B cell (primary cell): Measurements from ENCODE around the gene CCDC134. TPM values are rescaled to one million over a fixed set of nuclear protein-coding genes. Genes with fewer than 3 reads are reported as not detected.

Source experiments
- ATAC-seq: fragments of 200-7000 bp; cut with Tn5 transposase; one replicate; pipeline ENCODE4 v1.10.0; 2021; ENCODE audit warnings: low read depth, mild to moderate bottlenecking, moderate number of reproducible peaks, moderate library complexity
- CTCF ChIA-PET: fragments of 350-600 bp; sonication (Branson Sonifier 250); formaldehyde crosslinking; loops from one replicate; lab custom pipeline; 2021; ENCODE audit warnings: antibody characterized with exemption, inconsistent platforms; lab: Charles Lee
- POLR2A ChIA-PET: fragments of 350-600 bp; sonication (Branson Sonifier 250); formaldehyde crosslinking; loops from one replicate; lab custom pipeline; 2021; ENCODE audit warnings: antibody characterized with exemption; lab: Charles Lee
- DNase-seq: peaks from one replicate; pipeline ENCODE4 v3.0.0; 2013
- H2AFZ ChIP-seq: 2 replicates; pipeline ENCODE4 v1.6.1; 2012; ENCODE audit warnings: mild to moderate bottlenecking, low read depth, low read length; ENCODE audit not compliant: insufficient read depth, poor library complexity, severe bottlenecking
- H3K27ac ChIP-seq, 2 donors: 1 replicate in 1 of 2; 2 replicates in 1 of 2; pipeline ENCODE4 v1.5.1; 2012 to 2013; ENCODE audit warnings: low read length in 2 of 2, mild to moderate bottlenecking in 2 of 2, moderate library complexity in 1 of 2
- H3K27me3 ChIP-seq, 4 experiments: fragments of 200-600 bp in 1 of 4; sonication (generic) in 1 of 4; replicated peaks in 1 of 4; 1 replicate in 2 of 4; 2 replicates in 2 of 4; pipeline versions ENCODE4 v1.6.1 to v1.7.0; 2013 to 2016; ENCODE audit warnings: low read length in 3 of 4, mild to moderate bottlenecking in 2 of 4, mixed read lengths in 1 of 4, moderate library complexity in 1 of 4; ENCODE audit not compliant: insufficient read depth in 4 of 4, control insufficient read depth in 3 of 4; ENCODE audit errors: control extremely low read depth in 1 of 4
- H3K36me3 ChIP-seq, 2 experiments: replicated peaks in 1 of 2; 1 replicate in 1 of 2; 2 replicates in 1 of 2; pipeline versions ENCODE4 v1.6.1 to v1.7.1; 2013; ENCODE audit warnings: low read length in 1 of 2; ENCODE audit not compliant: insufficient read depth in 2 of 2, control insufficient read depth in 1 of 2; ENCODE audit errors: control extremely low read depth in 1 of 2, extremely low read depth in 1 of 2
- H3K4me1 ChIP-seq, 2 donors: fragments of 200-600 bp in 1 of 2; sonication (generic) in 1 of 2; 1 replicate in 1 of 2; 2 replicates in 1 of 2; pipeline versions ENCODE4 v1.5.1 to v1.6.1; 2013 to 2017; ENCODE audit warnings: low read length in 2 of 2; ENCODE audit not compliant: control insufficient read depth in 2 of 2, insufficient read depth in 2 of 2
- H3K4me2 ChIP-seq: replicated peaks from 2 replicates; pipeline ENCODE3; 2012; ENCODE audit warnings: mild to moderate bottlenecking, low read depth, low read length; ENCODE audit not compliant: poor library complexity, severe bottlenecking
- H3K4me3 ChIP-seq, 5 experiments: fragments of 200-600 bp in 1 of 5; sonication (generic) in 1 of 5; 1 replicate in 3 of 5; 2 replicates in 2 of 5; pipeline versions ENCODE4 v1.5.1 to v1.7.0; 2011 to 2016; ENCODE audit warnings: low read length in 4 of 5, mild to moderate bottlenecking in 4 of 5, low read depth in 2 of 5, control low read depth in 1 of 5, moderate library complexity in 1 of 5; ENCODE audit not compliant: insufficient read depth in 1 of 5; ENCODE audit errors: control extremely low read depth in 1 of 5, extremely low read depth in 1 of 5
- H3K79me2 ChIP-seq: fragments of 200-600 bp; sonication (generic); one replicate; pipeline ENCODE4 v1.6.0; 2016; ENCODE audit warnings: low read length; ENCODE audit not compliant: control insufficient read depth, insufficient read depth
- H3K9ac ChIP-seq: fragments of 200-600 bp; sonication (generic); 2 replicates; pipeline ENCODE4 v1.6.1; 2017; ENCODE audit warnings: mild to moderate bottlenecking, low read length, moderate library complexity
- H3K9me3 ChIP-seq, 3 donors: one replicate each; pipeline versions ENCODE4 v1.6.1 to v1.7.1; 2013; ENCODE audit warnings: low read length in 2 of 3; ENCODE audit not compliant: control insufficient read depth in 2 of 3, insufficient read depth in 1 of 3; ENCODE audit errors: control extremely low read depth in 1 of 3
- H4K20me1 ChIP-seq: 2 replicates; pipeline ENCODE4 v1.6.0; 2012; ENCODE audit warnings: mild to moderate bottlenecking, low read length; ENCODE audit not compliant: insufficient read depth, control insufficient read depth, poor library complexity, severe bottlenecking
- H3K27ac Mint-ChIP-seq: one replicate; pipeline ENCODE4 v1.8.0; 2021; ENCODE audit warnings: mixed read lengths
- H3K27me3 Mint-ChIP-seq: one replicate; pipeline ENCODE4 v1.8.0; 2021; ENCODE audit warnings: mixed read lengths
- H3K4me1 Mint-ChIP-seq: one replicate; pipeline ENCODE4 v1.8.0; 2021; ENCODE audit warnings: mixed read lengths
- H3K4me3 Mint-ChIP-seq: one replicate; pipeline ENCODE4 v1.8.0; 2021; ENCODE audit warnings: mixed read lengths
- H3K9me3 Mint-ChIP-seq: one replicate; pipeline ENCODE4 v1.8.0; 2022; ENCODE audit warnings: mixed read lengths; ENCODE audit not compliant: insufficient read depth
- EZH2 ChIP-seq: IDR thresholded peaks from 2 replicates; pipeline ENCODE4 v1.6.1; 2012; ENCODE audit warnings: borderline replicate concordance, low read depth, mild to moderate bottlenecking, moderate library complexity, low read length; ENCODE audit not compliant: insufficient read depth, poor library complexity, severe bottlenecking
- WGBS: methylation state at CpG from one replicate; pipeline ENCODE4 v1.1.5; 2013; ENCODE audit warnings: missing lambda C conversion rate; ENCODE audit not compliant: insufficient coverage; 5-methylcytosine and 5-hydroxymethylcytosine counted together
- intact Hi-C: fragments of 100-400 bp; cut with micrococcal nuclease; formaldehyde crosslinking; loops from one replicate; pipeline ENCODE4 v1.10.0; 2022
- polyA plus RNA-seq: library from polyadenylated mRNA; depleted of rRNA; stranded (reverse); fragments of >200 nt; gene quantifications from 2 replicates; pipeline ENCODE4 v1.2.3, GENCODE V29; 2012
- total RNA-seq, 2 donors: library from RNA; stranded (reverse); fragments of 120-200 nt in 1 of 2; gene quantifications; 1 replicate in 1 of 2; 2 replicates in 1 of 2; pipeline versions ENCODE4 v1.2.3 to v1.2.4, GENCODE V29; 2013 to 2022
- TF ChIP-seq, protein P1 (sequence below): fragments of 200-600 bp; IDR thresholded peaks from one replicate; pipeline ENCODE4 v1.8.0; 2022; ENCODE audit warnings: antibody characterized with exemption, mild to moderate bottlenecking

Gene CCDC134
- total and polyA plus RNA-seq, 2 donors (not counting 1 experiment from before 2014, with no cell fraction given), result 4.4 to 18.1 TPM

- POLR2A ChIA-PET, result interaction anchor here (0.6 to 0.7 kb wide), 2 partner anchors 22 to 27 kb away, joined by 5 read pairs; no protein-coding TSS in a partner anchor
- no peak overlapping the region for H3K27ac ChIP-seq
- intact Hi-C loops, result no loop called here
- ATAC-seq (no peak), DNase-seq (no peak)
- no peaks in the 10 kb centered on the region for H3K36me3 ChIP-seq
- H3K79me2 ChIP-seq, result peaks cover 13% of the 10 kb centered on the region
- no peak overlapping the region for H3K4me3 ChIP-seq
- H3K4me2 ChIP-seq, result no peak overlapping the region
- no peak overlapping the region for H3K27ac Mint-ChIP-seq
- TF ChIP-seq, protein P1, sequence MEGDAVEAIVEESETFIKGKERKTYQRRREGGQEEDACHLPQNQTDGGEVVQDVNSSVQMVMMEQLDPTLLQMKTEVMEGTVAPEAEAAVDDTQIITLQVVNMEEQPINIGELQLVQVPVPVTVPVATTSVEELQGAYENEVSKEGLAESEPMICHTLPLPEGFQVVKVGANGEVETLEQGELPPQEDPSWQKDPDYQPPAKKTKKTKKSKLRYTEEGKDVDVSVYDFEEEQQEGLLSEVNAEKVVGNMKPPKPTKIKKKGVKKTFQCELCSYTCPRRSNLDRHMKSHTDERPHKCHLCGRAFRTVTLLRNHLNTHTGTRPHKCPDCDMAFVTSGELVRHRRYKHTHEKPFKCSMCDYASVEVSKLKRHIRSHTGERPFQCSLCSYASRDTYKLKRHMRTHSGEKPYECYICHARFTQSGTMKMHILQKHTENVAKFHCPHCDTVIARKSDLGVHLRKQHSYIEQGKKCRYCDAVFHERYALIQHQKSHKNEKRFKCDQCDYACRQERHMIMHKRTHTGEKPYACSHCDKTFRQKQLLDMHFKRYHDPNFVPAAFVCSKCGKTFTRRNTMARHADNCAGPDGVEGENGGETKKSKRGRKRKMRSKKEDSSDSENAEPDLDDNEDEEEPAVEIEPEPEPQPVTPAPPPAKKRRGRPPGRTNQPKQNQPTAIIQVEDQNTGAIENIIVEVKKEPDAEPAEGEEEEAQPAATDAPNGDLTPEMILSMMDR, result no peak
- TF ChIP-seq EZH2, result no peak
- peaks cover 7% of the 10 kb centered on the region for H3K4me1 Mint-ChIP-seq
- H3K4me1 ChIP-seq, result peaks cover 3 to 4% of the 10 kb centered on the region in 2 donors
- H3K9me3 Mint-ChIP-seq, result no peaks in the 10 kb centered on the region
- no peaks in the 10 kb centered on the region for H4K20me1 ChIP-seq
- H2AFZ ChIP-seq, result no peak overlapping the region
- no peaks in the 10 kb centered on the region for H3K9me3 ChIP-seq
- no peaks in the 10 kb centered on the region for H3K27me3 ChIP-seq
- H3K4me3 Mint-ChIP-seq, result no peak overlapping the region
- CTCF ChIA-PET, result interaction anchor here (0.6 kb wide), 1 partner anchor 411 kb away, joined by 3 read pairs; no protein-coding TSS in a partner anchor
- H3K9ac ChIP-seq, result no peak overlapping the region
- 100% methylated on average over 4 of the region's 5 CpGs for WGBS
- H3K27me3 Mint-ChIP-seq, result peaks cover 4% of the 10 kb centered on the region
Measured at GRCh38 chr22:41775338-41775737, 25.1 kb upstream of the CCDC134 start.

DNA sequence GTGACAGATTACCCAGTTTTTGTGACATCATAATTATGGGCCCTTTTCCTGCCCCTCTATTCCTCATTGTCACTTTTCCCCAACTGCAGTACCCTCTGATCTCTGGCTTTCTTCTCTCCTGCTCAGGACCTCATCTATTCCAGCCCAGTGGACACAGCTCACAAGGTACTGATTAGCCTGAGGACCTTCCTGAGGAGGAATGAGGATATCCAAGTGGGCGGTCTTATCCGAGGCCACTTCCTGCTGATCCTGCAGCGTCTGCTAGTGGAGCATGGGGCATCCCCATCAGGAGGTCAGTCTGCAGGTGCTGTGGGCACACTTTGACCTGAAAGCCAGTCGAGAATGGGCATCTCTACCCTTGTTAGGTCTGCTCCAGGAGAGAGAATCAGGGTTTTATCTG is 24.5 kb upstream of the CCDC134 start:
- ChIA-PET CTCF (interaction anchor here (1.5 kb wide), 1 partner anchor 79 kb away, joined by 6 read pairs; no protein-coding TSS in a partner anchor), POLR2A (interaction anchor here (0.6 kb wide), 1 partner anchor 54 kb away, joined by 3 read pairs; no protein-coding TSS in a partner anchor)
- Mint-ChIP-seq H3K4me1 (peaks cover 12% of the 10 kb centered on the region), H3K27me3 (peaks cover 4% of the 10 kb centered on the region), H3K27ac (peak overlapping the region; percentile 53), H3K4me3 (no peak overlapping the region), H3K9me3 (no peaks in the 10 kb centered on the region)
- TF ChIP-seq, protein P1, result no peak
- no peak for TF ChIP-seq EZH2
- Histone ChIP-seq H3K4me3 (no peak overlapping the region), H3K9me3 (no peaks in the 10 kb centered on the region), H2AFZ (no peak overlapping the region), H3K36me3 (no peaks in the 10 kb centered on the region), H3K79me2 (peaks cover 16% of the 10 kb centered on the region), H4K20me1 (no peaks in the 10 kb centered on the region), H3K27me3 (no peaks in the 10 kb centered on the region), H3K4me1 (peaks cover 10% of the 10 kb centered on the region in 2 donors), H3K27ac (no peak overlapping the region), H3K4me2 (no peak overlapping the region), H3K9ac (no peak overlapping the region)
- ATAC-seq (no peak), DNase-seq (no peak)
- intact Hi-C loops, result no loop called here
- 96% methylated on average over 4 of the region's 4 CpGs for WGBS
